HEK293 (cell line): Measurements from ENCODE around the gene FAM237B.

Source experiments
- CTCF ChIA-PET: fragments of 350-600 bp; formaldehyde crosslinking; extraction: SDS; loops from one replicate; lab custom pipeline; 2021; ENCODE audit warnings: antibody characterized with exemption; lab: Yijun Ruan, JAX
- POLR2A ChIA-PET: fragments of 300-600 bp; formaldehyde crosslinking; extraction: SDS; loops from one replicate; lab custom pipeline; 2020; ENCODE audit warnings: antibody characterized with exemption, inconsistent platforms; lab: Yijun Ruan, JAX
- H3K27ac ChIP-seq: fragments of 200-500 bp; sonication (Bioruptor generic); 2 replicates; pipeline ENCODE4 v1.5.1; 2014; ENCODE audit warnings: low read depth, low read length, control low read depth, inconsistent platforms; ENCODE audit errors: extremely low read depth
- H3K36me3 ChIP-seq, 2 experiments: fragments of 200-500 bp in 1 of 2; sonication (Bioruptor generic) in 1 of 2; 1 replicate in 1 of 2; 2 replicates in 1 of 2; pipeline ENCODE4 v1.5.1; 2014 to 2017; ENCODE audit warnings: inconsistent platforms in 2 of 2, low read length in 2 of 2; ENCODE audit not compliant: control insufficient read depth in 2 of 2, insufficient read depth in 1 of 2
- H3K4me1 ChIP-seq: fragments of 200-500 bp; sonication (Bioruptor generic); 2 replicates; pipeline ENCODE4 v1.5.1; 2014; ENCODE audit warnings: mild to moderate bottlenecking, low read length, inconsistent platforms; ENCODE audit not compliant: control insufficient read depth, insufficient read depth
- H3K4me3 ChIP-seq: 2 replicates; pipeline ENCODE4 v1.5.1; 2011; ENCODE audit warnings: low read depth, mild to moderate bottlenecking, control low read depth, low read length, moderate library complexity
- H3K9me3 ChIP-seq: fragments of 200-500 bp; sonication (Bioruptor generic); 2 replicates; pipeline ENCODE4 v1.5.1; 2014; ENCODE audit warnings: low read depth, low read length, inconsistent platforms; ENCODE audit not compliant: control insufficient read depth, insufficient read depth
- EGR2 ChIP-seq: fragments of 450-650 bp; formaldehyde crosslinking; IDR thresholded peaks from 2 replicates; pipeline ENCODE4 v1.5.1; 2016; ENCODE audit warnings: low read depth, missing biosample characterization, missing genetic modification characterization
- FEZF1 ChIP-seq: fragments of 450-650 bp; formaldehyde crosslinking; IDR thresholded peaks from 2 replicates; pipeline ENCODE4 v1.5.1; 2016; ENCODE audit warnings: missing biosample characterization, missing genetic modification characterization
- GFI1B ChIP-seq: fragments of 450-650 bp; formaldehyde crosslinking; IDR thresholded peaks from 2 replicates; pipeline ENCODE4 v1.5.1; 2016; ENCODE audit warnings: missing biosample characterization, missing genetic modification characterization
- KLF16 ChIP-seq: fragments of 450-650 bp; formaldehyde crosslinking; IDR thresholded peaks from 2 replicates; pipeline ENCODE4 v1.5.1; 2017; ENCODE audit warnings: missing biosample characterization, missing genetic modification characterization
- KLF9 ChIP-seq: fragments of 450-650 bp; formaldehyde crosslinking; IDR thresholded peaks from 2 replicates; pipeline ENCODE4 v1.5.1; 2016; ENCODE audit warnings: missing biosample characterization, missing genetic modification characterization, low read depth
- SALL2 ChIP-seq: fragments of 450-650 bp; formaldehyde crosslinking; IDR thresholded peaks from 2 replicates; pipeline ENCODE4 v1.5.0; 2017; ENCODE audit warnings: missing biosample characterization, mild to moderate bottlenecking, missing genetic modification characterization, borderline replicate concordance
- SCRT1 ChIP-seq: fragments of 450-650 bp; formaldehyde crosslinking; IDR thresholded peaks from 2 replicates; pipeline ENCODE4 v1.5.1; 2016; ENCODE audit warnings: missing biosample characterization, missing genetic modification characterization, borderline replicate concordance
- ZBTB20 ChIP-seq: fragments of 450-650 bp; formaldehyde crosslinking; IDR thresholded peaks from 2 replicates; pipeline ENCODE4 v1.5.1; 2016; ENCODE audit warnings: missing biosample characterization, missing genetic modification characterization
- ZBTB48 ChIP-seq: fragments of 450-650 bp; formaldehyde crosslinking; IDR thresholded peaks from 2 replicates; pipeline ENCODE4 v1.5.1; 2016; ENCODE audit warnings: missing biosample characterization, missing genetic modification characterization
- ZEB2 ChIP-seq: fragments of 450-650 bp; formaldehyde crosslinking; IDR thresholded peaks from 2 replicates; pipeline ENCODE4 v1.5.1; 2016; ENCODE audit warnings: missing biosample characterization, missing genetic modification characterization
- ZFP69B ChIP-seq: fragments of 450-650 bp; formaldehyde crosslinking; IDR thresholded peaks from 2 replicates; pipeline ENCODE4 v1.5.1; 2016; ENCODE audit warnings: missing biosample characterization, missing genetic modification characterization
- ZNF155 ChIP-seq: fragments of 450-650 bp; formaldehyde crosslinking; IDR thresholded peaks from 2 replicates; pipeline ENCODE4 v1.5.1; 2016; ENCODE audit warnings: missing biosample characterization, missing genetic modification characterization
- ZNF211 ChIP-seq: fragments of 450-650 bp; formaldehyde crosslinking; IDR thresholded peaks from 2 replicates; pipeline ENCODE4 v1.5.1; 2016; ENCODE audit warnings: low read depth, missing biosample characterization, missing genetic modification characterization
- ZNF223 ChIP-seq: fragments of 450-650 bp; formaldehyde crosslinking; IDR thresholded peaks from 2 replicates; pipeline ENCODE4 v1.5.1; 2016; ENCODE audit warnings: missing biosample characterization, missing genetic modification characterization
- ZNF239 ChIP-seq: fragments of 450-650 bp; formaldehyde crosslinking; IDR thresholded peaks from 2 replicates; pipeline ENCODE4 v1.5.1; 2016; ENCODE audit warnings: missing biosample characterization, missing genetic modification characterization
- ZNF24 ChIP-seq: fragments of 450-650 bp; formaldehyde crosslinking; IDR thresholded peaks from 2 replicates; pipeline ENCODE4 v1.5.1; 2016; ENCODE audit warnings: missing biosample characterization, missing genetic modification characterization
- ZNF248 ChIP-seq: fragments of 450-650 bp; formaldehyde crosslinking; IDR thresholded peaks from 2 replicates; pipeline ENCODE4 v1.5.1; 2017; ENCODE audit warnings: missing biosample characterization, missing genetic modification characterization
- ZNF274 ChIP-seq, 2 experiments: fragments of 200-500 bp in 1 of 2; fragments of 450-650 bp in 1 of 2; sonication (Bioruptor generic) in 1 of 2; formaldehyde crosslinking in 1 of 2; IDR thresholded peaks; 2 replicates each; pipeline versions ENCODE4 v1.5.1 to v1.6.1; 2014 to 2016; ENCODE audit warnings: borderline replicate concordance in 1 of 2, inconsistent platforms in 1 of 2, low read length in 1 of 2, missing biosample characterization in 1 of 2, missing genetic modification characterization in 1 of 2
- ZNF37A ChIP-seq: fragments of 450-650 bp; IDR thresholded peaks from 2 replicates; pipeline ENCODE4 v1.5.1; 2018; ENCODE audit warnings: missing biosample characterization, missing genetic modification characterization
- ZNF394 ChIP-seq: fragments of 450-650 bp; formaldehyde crosslinking; IDR thresholded peaks from 2 replicates; pipeline ENCODE4 v1.5.1; 2016; ENCODE audit warnings: missing biosample characterization, missing genetic modification characterization, mild to moderate bottlenecking, moderate library complexity, borderline replicate concordance
- ZNF555 ChIP-seq: fragments of 450-650 bp; formaldehyde crosslinking; conservative IDR thresholded peaks from 2 replicates; pipeline ENCODE4 v1.5.1; 2017; ENCODE audit warnings: missing biosample characterization, mild to moderate bottlenecking, missing genetic modification characterization, inconsistent platforms
- ZNF561 ChIP-seq: fragments of 450-650 bp; IDR thresholded peaks from 2 replicates; pipeline ENCODE4 v1.5.1; 2018; ENCODE audit warnings: missing biosample characterization, missing genetic modification characterization, borderline replicate concordance
- ZNF585B ChIP-seq: fragments of 450-650 bp; formaldehyde crosslinking; IDR thresholded peaks from 2 replicates; pipeline ENCODE4 v1.5.1; 2016; ENCODE audit warnings: missing biosample characterization, missing genetic modification characterization
- ZNF707 ChIP-seq: fragments of 450-650 bp; formaldehyde crosslinking; IDR thresholded peaks from 2 replicates; pipeline ENCODE4 v1.5.1; 2016; ENCODE audit warnings: missing biosample characterization, missing genetic modification characterization
- ZNF785 ChIP-seq: fragments of 450-650 bp; formaldehyde crosslinking; IDR thresholded peaks from 2 replicates; pipeline ENCODE4 v1.5.1; 2016; ENCODE audit warnings: missing biosample characterization, missing genetic modification characterization
- TF ChIP-seq, protein P1 (sequence below): fragments of 450-650 bp; formaldehyde crosslinking; IDR thresholded peaks from 2 replicates; pipeline ENCODE4 v1.5.1; 2016; ENCODE audit warnings: missing biosample characterization, missing genetic modification characterization
- TF ChIP-seq, protein P2 (sequence below): fragments of 450-650 bp; formaldehyde crosslinking; IDR thresholded peaks from 2 replicates; pipeline ENCODE4 v1.5.1; 2016; ENCODE audit warnings: missing biosample characterization, missing genetic modification characterization
- TF ChIP-seq, protein P3 (sequence below): fragments of 450-650 bp; formaldehyde crosslinking; IDR thresholded peaks from 2 replicates; pipeline ENCODE4 v1.5.1; 2017; ENCODE audit warnings: missing biosample characterization, missing genetic modification characterization
- TF ChIP-seq, protein P4 (sequence below): fragments of 450-650 bp; formaldehyde crosslinking; IDR thresholded peaks from 2 replicates; pipeline ENCODE4 v1.5.1; 2016; ENCODE audit warnings: missing biosample characterization, missing genetic modification characterization

The FAM237B gene

GRCh38 chr7:90276033-90276728 lies 44.9 kb downstream of the FAM237B start:
- Histone ChIP-seq H3K27ac (no peak overlapping the region), H3K4me1 (no peaks in the 10 kb centered on the region), H3K4me3 (no peak overlapping the region), H3K9me3 (no peaks in the 10 kb centered on the region), H3K36me3 (no peaks in the 10 kb centered on the region)
- TF ChIP-seq ZNF394 (no peak), ZEB2 (no peak), ZNF274 (IDR thresholded peaks at IDR 0.05; ENCODE audit: low read length) (no peak), ZNF274 (tag by site-specific recombination; IDR thresholded peaks at IDR 0.05; ENCODE audit: borderline replicate concordance) (no peak), KLF9 (tag by site-specific recombination) (no peak), ZFP69B (tag by site-specific recombination) (no peak), ZNF585B (no peak), ZNF37A (tag by site-specific recombination) (no peak)
- TF ChIP-seq, protein P1, sequence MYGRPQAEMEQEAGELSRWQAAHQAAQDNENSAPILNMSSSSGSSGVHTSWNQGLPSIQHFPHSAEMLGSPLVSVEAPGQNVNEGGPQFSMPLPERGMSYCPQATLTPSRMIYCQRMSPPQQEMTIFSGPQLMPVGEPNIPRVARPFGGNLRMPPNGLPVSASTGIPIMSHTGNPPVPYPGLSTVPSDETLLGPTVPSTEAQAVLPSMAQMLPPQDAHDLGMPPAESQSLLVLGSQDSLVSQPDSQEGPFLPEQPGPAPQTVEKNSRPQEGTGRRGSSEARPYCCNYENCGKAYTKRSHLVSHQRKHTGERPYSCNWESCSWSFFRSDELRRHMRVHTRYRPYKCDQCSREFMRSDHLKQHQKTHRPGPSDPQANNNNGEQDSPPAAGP: no peak
- TF ChIP-seq, protein P2, sequence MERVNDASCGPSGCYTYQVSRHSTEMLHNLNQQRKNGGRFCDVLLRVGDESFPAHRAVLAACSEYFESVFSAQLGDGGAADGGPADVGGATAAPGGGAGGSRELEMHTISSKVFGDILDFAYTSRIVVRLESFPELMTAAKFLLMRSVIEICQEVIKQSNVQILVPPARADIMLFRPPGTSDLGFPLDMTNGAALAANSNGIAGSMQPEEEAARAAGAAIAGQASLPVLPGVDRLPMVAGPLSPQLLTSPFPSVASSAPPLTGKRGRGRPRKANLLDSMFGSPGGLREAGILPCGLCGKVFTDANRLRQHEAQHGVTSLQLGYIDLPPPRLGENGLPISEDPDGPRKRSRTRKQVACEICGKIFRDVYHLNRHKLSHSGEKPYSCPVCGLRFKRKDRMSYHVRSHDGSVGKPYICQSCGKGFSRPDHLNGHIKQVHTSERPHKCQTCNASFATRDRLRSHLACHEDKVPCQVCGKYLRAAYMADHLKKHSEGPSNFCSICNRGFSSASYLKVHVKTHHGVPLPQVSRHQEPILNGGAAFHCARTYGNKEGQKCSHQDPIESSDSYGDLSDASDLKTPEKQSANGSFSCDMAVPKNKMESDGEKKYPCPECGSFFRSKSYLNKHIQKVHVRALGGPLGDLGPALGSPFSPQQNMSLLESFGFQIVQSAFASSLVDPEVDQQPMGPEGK (tag by site-specific recombination): no peak
- ChIA-PET POLR2A (no interaction called here), CTCF (interaction anchor here (0.8 kb wide), 1 partner anchor 16 kb away, joined by 6 read pairs; no protein-coding TSS in a partner anchor)

GRCh38 chr7:90274161-90274560 lies 46.9 kb downstream of the FAM237B start:
- Histone ChIP-seq H3K27ac (no peak overlapping the region), H3K9me3 (no peaks in the 10 kb centered on the region)

DNA sequence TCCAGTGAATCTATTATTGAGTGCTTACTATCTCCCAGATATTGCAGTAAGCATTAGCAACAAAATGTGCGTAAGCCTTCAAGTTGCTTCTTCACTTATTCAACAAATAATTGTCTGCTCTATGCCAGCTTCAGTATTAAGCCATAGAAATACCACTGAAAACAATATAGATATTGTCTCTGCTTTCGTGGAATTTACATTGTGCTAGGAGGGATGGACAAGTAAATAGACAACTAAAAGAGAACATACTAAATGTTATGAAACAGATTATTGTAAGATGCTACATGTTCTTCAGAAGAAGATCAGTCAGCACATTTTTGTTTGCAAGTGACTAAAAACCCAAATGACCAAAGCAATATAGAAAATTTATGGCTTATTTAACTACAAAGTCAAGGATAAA lies 48.9 kb downstream of the FAM237B start:
- H3K27ac ChIP-seq: no peak overlapping the region
- CTCF ChIA-PET: interaction anchor here (1.3 kb wide), 1 partner anchor 8 kb away, joined by 4 read pairs; no protein-coding TSS in a partner anchor
- POLR2A ChIA-PET: no interaction called here
- TF ChIP-seq FEZF1 (tag by site-specific recombination) (no peak), EGR2 (tag by site-specific recombination) (no peak), ZNF555 (tag by site-specific recombination) (no peak), ZNF248 (tag by site-specific recombination) (no peak), ZNF211 (tag by site-specific recombination) (no peak), GFI1B (tag by site-specific recombination) (no peak), ZBTB48 (no peak), SCRT1 (tag by site-specific recombination) (no peak), ZEB2 (no peak), KLF16 (tag by site-specific recombination) (no peak), ZNF223 (tag by site-specific recombination) (no peak), ZNF785 (no peak), SALL2 (tag by site-specific recombination) (no peak)
- TF ChIP-seq, protein P3, sequence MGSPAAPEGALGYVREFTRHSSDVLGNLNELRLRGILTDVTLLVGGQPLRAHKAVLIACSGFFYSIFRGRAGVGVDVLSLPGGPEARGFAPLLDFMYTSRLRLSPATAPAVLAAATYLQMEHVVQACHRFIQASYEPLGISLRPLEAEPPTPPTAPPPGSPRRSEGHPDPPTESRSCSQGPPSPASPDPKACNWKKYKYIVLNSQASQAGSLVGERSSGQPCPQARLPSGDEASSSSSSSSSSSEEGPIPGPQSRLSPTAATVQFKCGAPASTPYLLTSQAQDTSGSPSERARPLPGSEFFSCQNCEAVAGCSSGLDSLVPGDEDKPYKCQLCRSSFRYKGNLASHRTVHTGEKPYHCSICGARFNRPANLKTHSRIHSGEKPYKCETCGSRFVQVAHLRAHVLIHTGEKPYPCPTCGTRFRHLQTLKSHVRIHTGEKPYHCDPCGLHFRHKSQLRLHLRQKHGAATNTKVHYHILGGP (tag by site-specific recombination): no peak

More at GRCh38 chr7:90274161-90274560, 46.9 kb downstream of the FAM237B start:
- CTCF ChIA-PET: no interaction called here
- Histone ChIP-seq H3K4me1 (no peaks in the 10 kb centered on the region), H3K36me3 (no peaks in the 10 kb centered on the region), H3K4me3 (no peak overlapping the region)
- POLR2A ChIA-PET: no interaction called here
- TF ChIP-seq ZNF155 (tag by site-specific recombination): no peak
- TF ChIP-seq, protein P4, sequence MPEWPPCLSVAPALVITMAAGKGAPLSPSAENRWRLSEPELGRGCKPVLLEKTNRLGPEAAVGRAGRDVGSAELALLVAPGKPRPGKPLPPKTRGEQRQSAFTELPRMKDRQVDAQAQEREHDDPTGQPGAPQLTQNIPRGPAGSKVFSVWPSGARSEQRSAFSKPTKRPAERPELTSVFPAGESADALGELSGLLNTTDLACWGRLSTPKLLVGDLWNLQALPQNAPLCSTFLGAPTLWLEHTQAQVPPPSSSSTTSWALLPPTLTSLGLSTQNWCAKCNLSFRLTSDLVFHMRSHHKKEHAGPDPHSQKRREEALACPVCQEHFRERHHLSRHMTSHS (tag by site-specific recombination): no peak
- no peak for TF ChIP-seq ZNF24 (tag by site-specific recombination)
- TF ChIP-seq ZNF239 (tag by site-specific recombination): no peak
- no peak for TF ChIP-seq ZBTB20 (tag by site-specific recombination)
- TF ChIP-seq ZNF223 (tag by site-specific recombination): no peak
- no peak for TF ChIP-seq ZNF561 (tag by site-specific recombination)
- TF ChIP-seq ZNF707 (tag by site-specific recombination): no peak

More for the DNA sequence above, 48.9 kb downstream of the FAM237B start:
- no peaks in the 10 kb centered on the region for H3K36me3 ChIP-seq
- no peaks in the 10 kb centered on the region for H3K9me3 ChIP-seq
- no peaks in the 10 kb centered on the region for H3K4me1 ChIP-seq
- H3K4me3 ChIP-seq: no peak overlapping the region
